Measurements from ENCODE around the gene CD27.
"Not testable (repeated sequence)": the region's sequence is repeated elsewhere in the genome, so short reads cannot be mapped to it uniquely, and the experiment has no call there.

Gene CD27

GRCh38 chr12:6444704-6445688, at the start of gene CD27:
TSS of gene CD27 (plus strand) at chr12:6444955. CDS start at chr12:6445096, 141 bp downstream.
- DNase-seq (ENCODE audit: low spot score): no peak

GRCh38 chr12:6396031-6396430, 48.7 kb upstream of the CD27 start:
- DNase-seq (ENCODE audit: low spot score): no peak

- no peak for DNase-seq (ENCODE audit: low spot score)
Observed at GRCh38 chr12:6399884-6400644, 44.7 kb upstream of the CD27 start.

GRCh38 chr12:6404390-6404789, 40.4 kb upstream of the CD27 start:
- no peak for DNase-seq (ENCODE audit: low spot score)

GRCh38 chr12:6405963-6406362, 38.8 kb upstream of the CD27 start:
- DNase-seq (ENCODE audit: low spot score): no peak

- no peak for DNase-seq (ENCODE audit: low spot score)
Observed at GRCh38 chr12:6407236-6407954, 37.4 kb upstream of the CD27 start.

- DNase-seq (ENCODE audit: low spot score): no peak
Observed at GRCh38 chr12:6416596-6416995, 28.2 kb upstream of the CD27 start.

- no peak for DNase-seq (ENCODE audit: low spot score)
Observed at GRCh38 chr12:6418796-6419195, 26.0 kb upstream of the CD27 start.

GRCh38 chr12:6420364-6420763, 24.4 kb upstream of the CD27 start:
- DNase-seq (ENCODE audit: low spot score): no peak

- peak; percentile 94 for DNase-seq (ENCODE audit: low spot score)
Observed at GRCh38 chr12:6423267-6424007, 21.3 kb upstream of the CD27 start.

- DNase-seq (ENCODE audit: low spot score): no peak
Observed at GRCh38 chr12:6424008-6424347, 20.8 kb upstream of the CD27 start.

GRCh38 chr12:6424866-6425265, 19.9 kb upstream of the CD27 start:
- no peak for DNase-seq (ENCODE audit: low spot score)

- no peak for DNase-seq (ENCODE audit: low spot score)
Observed at GRCh38 chr12:6425590-6426531, 18.9 kb upstream of the CD27 start.

- no peak for DNase-seq (ENCODE audit: low spot score)
Observed at GRCh38 chr12:6426882-6427671, 17.7 kb upstream of the CD27 start.

GRCh38 chr12:6427796-6428195, 17.0 kb upstream of the CD27 start:
- not testable (repeated sequence) for DNase-seq (ENCODE audit: low spot score)

GRCh38 chr12:6428326-6428725, 16.4 kb upstream of the CD27 start:
- DNase-seq (ENCODE audit: low spot score): no peak

- DNase-seq (ENCODE audit: low spot score): peak; percentile 92
Observed at GRCh38 chr12:6430124-6430989, 14.4 kb upstream of the CD27 start.

GRCh38 chr12:6432991-6433390, 11.8 kb upstream of the CD27 start:
- DNase-seq (ENCODE audit: low spot score): no peak
